ENCODE measurements around the gene ACOX2. TPM values are rescaled to one million over a fixed set of nuclear protein-coding genes. Genes with fewer than 3 reads are reported as not detected.

The ACOX2 gene
- total and polyA plus RNA-seq, 7 donors = 1.8 to 18.1 (median 4.4) TPM

GRCh38 chr3:58464866-58465265 lies 72.1 kb downstream of the ACOX2 start:
- H3K36me3 ChIP-seq (ENCODE audit: insufficient read depth in 1 of 2, low read depth in 1 of 2) = no peaks in the 10 kb centered on the region
- no peak overlapping the region for H3K27ac ChIP-seq
- no peak for TF ChIP-seq CTCF (IDR thresholded peaks at IDR 0.05)
- H3K9me3 ChIP-seq = no peaks in the 10 kb centered on the region
- H3K4me3 ChIP-seq = no peak overlapping the region
- intact Hi-C loops (cut with DNase I) = no loop called here
- H3K27me3 ChIP-seq (ENCODE audit: insufficient read depth in 3 of 3, low read length in 2 of 3) = no peaks in the 10 kb centered on the region
- ATAC-seq (no peak), DNase-seq (no peak)
- WGBS, 3 donors = 69 to 87% (median 77%) methylated on average over 3 of the region's 3 CpGs
- peaks cover 13% of the 10 kb centered on the region for H3K4me1 ChIP-seq

- Histone ChIP-seq H3K9me3 (no peaks in the 10 kb centered on the region), H3K4me3 (no peak overlapping the region), H3K27me3 (ENCODE audit: insufficient read depth in 3 of 3, low read length in 2 of 3) (no peaks in the 10 kb centered on the region), H3K27ac (no peak overlapping the region), H3K4me1 (peaks cover 13% of the 10 kb centered on the region), H3K36me3 (ENCODE audit: insufficient read depth in 1 of 2, low read depth in 1 of 2) (no peaks in the 10 kb centered on the region)
- no peak for TF ChIP-seq CTCF (IDR thresholded peaks at IDR 0.05)
- DNase-seq (no peak), ATAC-seq (no peak)
- 43 to 47% (median 45%) methylated on average over 5 of the region's 5 CpGs for WGBS, 3 donors
- intact Hi-C loops (cut with DNase I) = loop anchor here (2.0 kb wide), 1 partner anchor 69 kb away; no protein-coding TSS in a partner anchor
Observed at GRCh38 chr3:58463942-58464271, 73.1 kb downstream of the ACOX2 start.

- peak; percentile 79 for TF ChIP-seq CTCF (IDR thresholded peaks at IDR 0.05)
- Histone ChIP-seq H3K9me3 (no peaks in the 10 kb centered on the region), H3K27me3 (ENCODE audit: insufficient read depth in 3 of 3, low read length in 2 of 3) (no peaks in the 10 kb centered on the region), H3K4me3 (peak overlapping the region; percentile 33), H3K4me1 (peaks cover 13% of the 10 kb centered on the region), H3K36me3 (ENCODE audit: insufficient read depth in 1 of 2, low read depth in 1 of 2) (no peaks in the 10 kb centered on the region), H3K27ac (no peak overlapping the region)
- DNase-seq (peak; percentile 75 to 84), ATAC-seq (peak; percentile 93 to 98 (median 96))
- intact Hi-C loops (cut with DNase I) = loop anchor here (2.0 kb wide), 1 partner anchor 69 kb away; no protein-coding TSS in a partner anchor
- 24 to 27% (median 26%) methylated on average over 18 of the region's 18 CpGs for WGBS, 3 donors
Observed at GRCh38 chr3:58463181-58463941, 73.6 kb downstream of the ACOX2 start.

- Histone ChIP-seq H3K36me3 (ENCODE audit: insufficient read depth in 1 of 2, low read depth in 1 of 2) (no peaks in the 10 kb centered on the region), H3K9me3 (no peaks in the 10 kb centered on the region), H3K4me3 (no peak overlapping the region), H3K27ac (no peak overlapping the region), H3K27me3 (ENCODE audit: insufficient read depth in 3 of 3, low read length in 2 of 3) (no peaks in the 10 kb centered on the region), H3K4me1 (peaks cover 13% of the 10 kb centered on the region)
- no peak for TF ChIP-seq CTCF (IDR thresholded peaks at IDR 0.05)
- 61 to 65% (median 61%) methylated on average over 4 of the region's 4 CpGs for WGBS, 3 donors
- intact Hi-C loops (cut with DNase I) = loop anchor here (2.0 kb wide), 1 partner anchor 70 kb away; no protein-coding TSS in a partner anchor
- DNase-seq (no peak), ATAC-seq (peak in 1 of 4 donors; percentile 41)
Observed at GRCh38 chr3:58462829-58463180, 74.2 kb downstream of the ACOX2 start.

GRCh38 chr3:58459160-58459559 lies 77.8 kb downstream of the ACOX2 start:
- DNase-seq (no peak), ATAC-seq (no peak)
- 76 to 88% (median 85%) methylated on average over 4 of the region's 4 CpGs for WGBS, 3 donors
- Histone ChIP-seq H3K27me3 (ENCODE audit: insufficient read depth in 3 of 3, low read length in 2 of 3) (no peaks in the 10 kb centered on the region), H3K36me3 (ENCODE audit: insufficient read depth in 1 of 2, low read depth in 1 of 2) (no peaks in the 10 kb centered on the region), H3K9me3 (peaks cover 12% of the 10 kb centered on the region), H3K4me3 (no peak overlapping the region), H3K27ac (no peak overlapping the region), H3K4me1 (peaks cover 13% of the 10 kb centered on the region)
- intact Hi-C loops (cut with DNase I) = no loop called here
- no peak for TF ChIP-seq CTCF (IDR thresholded peaks at IDR 0.05)

All from psoas muscle (tissue), 8 donors.